Limb (tissue), 2 donors: ENCODE data around the gene GHR.
"Not testable (repeated sequence)": the region's sequence is repeated elsewhere in the genome, so short reads cannot be mapped to it uniquely, and the experiment has no call there.

ENCODE experiments used
- DNase-seq, 2 donors: peaks; one replicate each; pipeline ENCODE4 v3.0.0-alpha.2; 2016; ENCODE audit errors: extremely low spot score in 2 of 2

The GHR gene

DNA sequence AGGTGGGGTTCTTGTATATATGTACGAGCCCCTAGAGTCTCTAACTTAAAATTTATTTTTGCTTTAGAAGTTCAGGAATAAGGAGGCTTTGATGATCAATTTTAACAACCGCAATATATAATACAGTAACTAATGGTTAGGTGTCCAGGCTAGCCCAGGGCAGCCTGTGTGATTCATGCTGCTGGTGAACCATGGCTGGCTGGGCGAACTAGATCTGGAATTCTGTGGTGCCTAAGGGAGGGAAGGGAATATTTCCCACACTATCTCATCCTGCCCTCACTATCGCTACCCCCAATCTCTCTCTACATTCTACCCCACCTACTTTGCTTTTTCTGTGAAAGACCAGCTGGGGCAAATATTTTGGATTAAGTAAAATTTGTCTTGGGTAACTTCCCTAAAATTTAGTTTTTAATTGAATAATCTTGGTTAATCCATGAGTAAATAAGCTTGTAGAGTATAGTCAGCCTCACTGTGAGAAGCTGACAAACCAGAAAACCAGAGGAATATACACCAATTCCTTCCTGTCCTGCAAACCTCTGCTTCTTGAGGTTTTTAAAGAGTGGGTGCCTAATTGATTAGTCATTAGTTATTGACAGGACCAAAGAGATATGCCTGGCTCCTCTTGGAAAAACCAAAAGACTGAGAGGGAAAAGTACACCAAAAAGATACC lies 218.2 kb downstream of the GHR start:
- no peak for DNase-seq

DNA sequence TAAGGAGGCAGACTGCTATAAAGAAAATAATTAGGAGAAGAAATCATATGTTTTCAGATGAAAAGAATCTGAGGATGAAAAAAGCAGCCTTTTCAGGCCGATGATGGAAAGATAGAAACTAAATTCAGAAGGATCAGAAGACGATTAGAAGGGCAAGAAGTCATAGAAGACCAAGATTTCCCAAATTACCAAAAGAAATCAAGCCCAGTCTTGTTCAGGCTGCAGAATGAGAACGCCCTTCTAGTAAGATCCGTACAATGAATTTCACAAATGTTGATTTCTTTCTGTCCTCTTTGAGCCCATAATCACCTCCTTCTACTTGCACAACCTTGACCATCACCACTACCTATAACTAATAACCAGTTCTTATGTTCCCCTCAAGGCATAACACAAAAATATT lies 218.8 kb downstream of the GHR start:
- no peak for DNase-seq

- no peak for DNase-seq
Observed at GRCh38 chr5:42643360-42643759, 220.1 kb downstream of the GHR start.

DNA sequence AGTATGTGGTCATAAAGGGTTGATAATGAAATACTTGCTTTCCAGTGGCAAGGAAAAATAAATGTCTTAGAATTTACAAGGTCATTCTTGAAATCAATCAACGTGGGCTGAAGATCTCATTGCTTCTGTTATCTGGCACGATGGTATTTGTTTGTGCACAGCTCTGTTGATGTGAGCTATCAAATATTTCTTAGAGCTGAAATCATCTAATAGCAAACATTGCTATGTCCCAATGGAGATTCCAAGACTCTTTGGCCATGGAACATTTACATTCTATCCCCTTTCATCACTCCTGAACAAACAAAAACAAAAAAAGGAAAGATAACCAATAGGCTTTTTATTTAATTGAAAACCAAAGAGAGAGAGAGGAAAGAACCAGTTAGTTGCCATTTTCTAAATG lies 221.9 kb downstream of the GHR start:
- DNase-seq: no peak

DNA sequence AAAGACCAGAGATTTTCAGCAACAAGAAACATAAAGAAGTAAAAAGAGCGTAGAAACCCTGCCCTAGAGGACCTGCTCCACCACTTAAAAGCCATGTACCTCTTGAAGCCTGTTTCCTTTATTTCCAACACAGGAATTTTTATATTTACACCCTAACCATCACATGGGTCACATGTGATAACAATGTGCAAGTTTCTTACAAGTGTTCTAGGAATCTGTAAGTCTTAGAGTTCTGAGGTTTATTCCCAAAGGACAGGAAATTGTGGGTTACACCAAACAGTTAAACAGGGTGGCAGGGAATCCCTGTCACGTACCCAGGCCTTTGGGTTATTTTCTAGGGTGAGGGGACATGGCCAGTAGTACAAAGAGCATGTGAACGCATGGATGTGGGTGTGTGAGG lies 224.8 kb downstream of the GHR start:
- DNase-seq: no peak

GRCh38 chr5:42648915-42649314 lies 225.7 kb downstream of the GHR start:
- DNase-seq: no peak

GRCh38 chr5:42650084-42650483 lies 226.8 kb downstream of the GHR start:
- no peak for DNase-seq

DNA sequence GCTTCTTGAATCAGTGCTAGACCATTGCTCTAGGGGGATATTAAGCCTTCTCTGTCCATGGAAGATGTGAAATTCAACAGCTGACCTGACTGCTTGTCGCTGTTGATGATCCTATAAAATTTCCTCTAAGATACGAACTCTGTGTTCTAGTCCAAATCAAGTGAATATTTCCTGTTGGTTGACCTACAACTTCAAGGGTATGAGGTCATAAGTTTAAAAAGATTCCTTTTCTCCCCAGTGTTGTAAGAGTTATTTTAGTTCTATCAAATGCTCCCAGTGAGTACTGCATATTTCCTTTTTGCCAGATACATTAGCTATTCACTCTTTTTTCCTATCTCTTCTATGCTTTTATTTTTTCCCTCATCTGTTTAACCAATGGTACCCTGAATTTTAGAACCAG lies 230.5 kb downstream of the GHR start:
- DNase-seq: no peak

DNA sequence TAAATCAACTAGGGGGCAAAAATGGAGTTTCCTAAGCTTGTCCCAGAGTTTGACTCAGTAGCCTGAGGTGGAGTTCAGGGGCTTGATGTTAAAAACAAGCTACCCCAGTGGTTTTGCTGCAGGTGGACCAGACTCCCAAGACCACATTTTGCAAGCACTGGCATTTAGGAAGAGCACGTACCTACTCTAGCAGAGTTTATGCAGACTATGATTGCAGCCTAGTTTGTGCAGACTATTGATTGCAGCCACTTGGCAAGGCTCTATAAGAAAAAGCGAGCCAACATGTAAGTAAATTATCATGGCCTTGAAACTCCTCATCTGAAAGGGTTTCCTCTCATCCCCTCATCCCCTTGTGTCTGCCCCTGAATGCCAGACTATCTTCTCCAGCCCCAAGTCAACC lies 231.4 kb downstream of the GHR start:
- DNase-seq: no peak

GRCh38 chr5:42655982-42656650 lies 232.9 kb downstream of the GHR start:
- DNase-seq: no peak

DNA sequence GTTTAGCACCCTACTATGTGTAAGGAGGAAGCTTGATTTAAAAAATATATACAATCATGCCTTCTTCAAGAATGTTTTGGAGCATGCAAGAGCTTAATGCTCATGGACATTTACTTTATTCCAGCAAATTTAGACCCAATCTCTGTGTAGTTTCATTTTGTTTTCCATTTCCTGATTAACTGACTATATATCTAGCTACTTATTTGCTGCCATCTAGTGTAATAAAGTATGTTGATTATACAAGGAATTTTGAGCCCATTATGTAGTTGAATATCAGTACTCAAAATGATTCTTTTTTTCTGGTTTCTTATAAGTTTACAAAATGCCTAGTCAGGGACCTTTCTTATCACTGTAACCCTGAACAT lies 233.4 kb downstream of the GHR start:
- peak in 1 of 2 donors; percentile 52 for DNase-seq

- DNase-seq: not testable (repeated sequence)
Observed at GRCh38 chr5:42659869-42660268, 236.6 kb downstream of the GHR start.

DNA sequence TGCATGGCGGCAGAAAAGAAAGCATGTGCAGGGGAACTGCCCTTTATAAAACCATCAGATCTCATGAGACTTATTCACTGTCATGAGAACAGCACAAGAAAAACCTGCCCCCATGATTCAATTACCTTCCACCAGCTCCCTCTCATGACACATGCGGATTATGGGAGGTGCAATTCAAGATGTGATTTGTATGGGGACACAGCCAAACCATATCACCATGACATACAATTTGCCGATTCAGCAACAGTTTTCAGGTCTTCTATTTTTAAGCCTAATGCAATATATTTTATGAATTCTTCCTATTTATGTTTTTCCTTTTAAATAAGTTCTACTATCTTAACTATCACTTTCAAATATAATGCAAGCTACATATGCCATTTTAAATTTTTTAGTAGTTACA lies 242.6 kb downstream of the GHR start:
- DNase-seq: no peak

GRCh38 chr5:42666869-42667268 lies 243.6 kb downstream of the GHR start:
- no peak for DNase-seq

GRCh38 chr5:42668254-42668653 lies 245.0 kb downstream of the GHR start:
- no peak for DNase-seq

DNA sequence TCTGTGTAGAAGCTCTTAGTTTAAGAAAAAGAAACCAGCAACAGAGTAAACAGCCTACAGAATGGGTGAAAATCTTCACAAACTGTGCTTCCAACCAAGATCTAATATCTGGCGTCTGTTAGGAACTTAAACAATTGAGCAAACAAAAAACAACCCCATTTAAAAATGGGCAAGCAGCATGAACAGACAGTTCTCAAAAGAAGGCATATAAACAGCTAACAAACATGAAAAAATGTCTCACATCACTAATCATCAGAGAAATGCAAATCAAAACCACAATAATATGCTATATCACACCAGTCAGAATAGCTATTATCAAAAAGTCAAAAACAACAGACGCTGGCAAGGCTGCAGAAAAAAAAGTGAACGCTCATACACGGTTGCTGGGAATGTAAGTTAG lies 249.7 kb downstream of the GHR start:
- DNase-seq: no peak

GRCh38 chr5:42675602-42676001 lies 252.4 kb downstream of the GHR start:
- DNase-seq: no peak

GRCh38 chr5:42676362-42676761 lies 253.1 kb downstream of the GHR start:
- DNase-seq: no peak

DNA sequence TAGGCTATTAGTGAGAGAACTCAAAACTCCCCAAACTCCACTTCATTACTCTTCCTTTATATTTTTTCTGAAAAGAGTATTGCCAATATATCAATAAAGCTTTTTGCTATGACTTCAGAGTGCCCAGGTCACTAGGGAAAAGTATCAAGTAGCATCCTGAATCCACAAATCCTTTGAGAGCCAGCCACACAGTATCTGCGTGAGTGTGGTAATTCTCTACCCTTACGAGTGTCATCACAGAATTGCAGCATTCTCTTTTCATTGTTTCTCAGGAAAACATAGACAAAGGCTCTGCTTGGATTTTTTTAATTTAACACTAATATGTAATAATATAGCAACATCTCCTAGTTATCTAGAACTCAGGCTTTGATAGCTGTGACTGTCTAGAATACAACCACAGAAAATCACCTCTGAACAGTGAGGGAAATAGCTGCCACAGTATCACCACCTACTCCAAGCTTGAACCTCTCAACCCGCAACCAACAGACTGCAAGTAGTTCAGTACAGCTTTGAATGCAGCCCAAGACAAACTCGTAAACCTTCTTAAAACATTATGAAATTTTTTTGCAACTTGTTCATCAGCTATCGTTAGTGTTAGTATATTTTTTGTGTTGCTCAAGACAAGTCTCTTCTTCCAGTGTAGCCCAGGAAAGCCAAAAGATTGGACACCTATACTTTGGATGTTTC lies 254.1 kb downstream of the GHR start:
- DNase-seq: no peak

- no peak for DNase-seq
Observed at GRCh38 chr5:42680046-42680445, 256.8 kb downstream of the GHR start.

- DNase-seq: not testable (repeated sequence)
Observed at GRCh38 chr5:42685078-42685477, 261.8 kb downstream of the GHR start.

DNA sequence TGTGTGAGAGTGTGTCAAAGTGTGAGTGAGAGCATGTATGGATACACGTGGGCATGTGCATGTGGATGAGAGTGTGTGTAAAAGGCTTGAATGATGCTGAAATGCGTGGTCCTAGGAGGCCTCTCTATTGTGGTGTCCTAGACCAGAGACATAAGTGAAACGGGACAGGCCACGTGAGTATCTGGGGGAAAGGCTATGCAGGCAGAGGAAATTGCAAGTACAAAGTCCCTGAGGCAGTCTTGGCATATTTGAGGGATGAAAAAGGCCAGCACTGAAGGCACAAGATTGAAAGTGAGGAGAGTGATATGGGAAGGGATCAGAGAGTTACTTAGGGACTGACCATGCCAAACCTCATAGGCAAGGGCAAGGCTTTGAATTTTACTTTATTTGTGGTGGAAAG lies 266.2 kb downstream of the GHR start:
- no peak for DNase-seq

GRCh38 chr5:42691413-42691937 lies 268.2 kb downstream of the GHR start:
- DNase-seq: peak in 1 of 2 donors; percentile 13
